ENCODE data around the gene MAP3K1. TPM values are rescaled to one million over a fixed set of nuclear protein-coding genes. Genes with fewer than 3 reads are reported as not detected.
"Not testable (repeated sequence)": the region's sequence is repeated elsewhere in the genome, so short reads cannot be mapped to it uniquely, and the experiment has no call there.

MAP3K1 gene
- total RNA-seq = 2.2 and 4.0 TPM in 2 replicates
- 0.69 TPM for polyA plus RNA-seq (2012)

DNA sequence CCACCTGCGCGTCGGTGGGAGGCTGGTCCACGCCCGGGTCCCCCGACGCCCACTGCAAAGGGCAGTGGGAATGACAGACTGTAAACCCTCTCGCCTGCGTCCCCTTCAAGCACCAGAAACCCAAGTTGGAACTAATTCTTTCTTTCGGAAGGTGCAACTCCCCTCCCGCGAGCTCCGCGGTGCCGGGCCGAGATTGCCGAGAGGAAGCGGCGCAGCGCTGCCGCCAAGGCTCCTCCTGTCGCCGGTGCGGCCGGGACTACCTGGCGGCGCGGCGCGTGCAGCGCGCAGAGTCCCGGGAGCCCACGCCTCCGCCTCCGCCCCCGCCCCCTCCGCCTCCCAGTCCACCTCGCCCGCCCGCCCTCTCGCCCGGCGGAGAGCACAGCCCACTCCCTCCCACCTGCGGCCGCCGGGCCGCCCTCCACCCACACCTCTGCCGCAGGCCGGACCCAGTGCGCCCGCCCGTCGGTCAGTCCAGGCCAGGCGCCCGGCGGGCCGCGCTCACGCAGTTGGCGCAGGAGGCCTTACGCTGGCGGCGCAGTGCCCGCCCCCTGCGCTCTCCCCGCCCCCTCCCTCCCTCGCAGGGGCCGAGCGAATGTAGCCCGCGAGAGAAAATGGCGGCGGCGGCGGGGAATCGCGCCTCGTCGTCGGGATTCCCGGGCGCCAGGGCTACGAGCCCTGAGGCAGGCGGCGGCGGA lies at the start of gene MAP3K1:
Gene MAP3K1 (plus strand): TSS at position 587 of the 695 bp plus-strand sequence. CDS start 25 bp downstream, at position 612.
- DNase-seq (ENCODE audit: low read depth) = peak; percentile 76

DNA sequence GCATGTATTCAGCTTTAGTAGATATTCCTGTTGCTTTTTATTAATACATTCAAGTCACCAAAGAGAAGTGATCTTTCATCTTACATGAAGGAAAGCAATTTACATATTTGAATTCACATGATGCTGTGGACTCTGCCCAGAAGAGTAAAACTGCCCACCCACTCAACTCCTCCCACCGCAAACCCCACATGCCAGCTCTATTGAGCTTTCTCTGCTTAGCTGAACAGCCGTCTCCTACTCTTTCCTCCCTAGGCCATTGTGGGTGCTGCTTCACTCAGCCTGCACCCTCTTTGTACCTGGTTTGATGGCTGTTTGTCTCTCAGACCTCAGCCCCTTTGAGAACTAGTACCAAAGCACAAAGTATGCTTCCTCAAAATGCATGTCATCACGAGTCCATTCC lies 48.4 kb upstream of the MAP3K1 start:
- DNase-seq (ENCODE audit: low read depth) = no peak

DNA sequence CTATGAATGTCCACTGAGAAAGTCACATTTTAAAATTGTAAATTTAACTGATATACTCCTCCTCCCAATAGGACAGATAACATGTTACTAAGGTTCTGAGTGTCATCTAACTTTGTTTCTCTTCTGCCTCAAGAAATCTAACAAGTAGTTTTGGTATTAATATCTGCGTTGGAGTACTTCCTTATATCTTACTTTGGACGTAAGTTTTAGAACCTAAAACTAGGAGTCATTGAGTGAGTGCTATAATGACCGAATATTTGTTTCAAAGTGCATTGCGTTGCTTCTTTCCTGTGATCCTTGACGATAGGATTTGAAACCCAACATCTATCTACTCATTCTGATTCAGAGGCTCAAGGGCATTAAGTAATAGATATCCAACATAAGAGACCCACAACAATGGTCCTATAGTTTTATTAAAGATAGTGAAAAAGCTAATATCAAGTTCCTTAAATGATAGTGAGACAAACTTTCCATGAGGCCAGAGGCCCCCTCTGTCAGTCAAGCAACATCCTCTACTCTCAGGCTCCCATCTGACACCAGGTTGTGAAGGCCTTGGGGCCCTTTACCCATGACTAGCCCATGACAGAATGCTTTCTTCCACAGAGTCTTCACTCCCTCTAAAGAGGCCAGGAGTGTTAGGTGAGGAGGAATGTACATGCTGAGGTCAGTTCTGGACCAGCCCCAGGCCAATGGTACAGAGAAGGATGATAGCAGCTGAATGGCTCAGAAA lies 45.3 kb upstream of the MAP3K1 start:
- DNase-seq (ENCODE audit: low read depth) = no peak

DNA sequence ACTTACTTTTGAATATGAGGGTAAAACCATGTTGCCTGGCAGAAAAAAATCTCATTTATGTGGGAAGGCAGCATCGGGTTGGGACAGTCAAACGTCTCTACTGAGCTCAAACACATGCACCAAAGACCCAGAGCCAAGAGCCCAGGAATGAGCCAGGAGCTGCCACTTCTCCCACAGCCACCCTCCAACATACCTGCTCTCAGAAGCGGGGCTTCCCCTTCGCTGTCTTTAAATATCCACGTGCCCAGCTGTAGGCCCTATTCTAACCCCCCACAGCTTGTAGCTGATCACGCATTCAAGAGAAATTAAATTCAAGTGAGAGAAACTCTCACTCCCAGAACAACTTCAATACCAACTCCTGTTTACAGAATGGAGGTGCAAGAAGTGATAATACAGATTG lies 42.6 kb upstream of the MAP3K1 start:
- no peak for DNase-seq (ENCODE audit: low read depth)

DNA sequence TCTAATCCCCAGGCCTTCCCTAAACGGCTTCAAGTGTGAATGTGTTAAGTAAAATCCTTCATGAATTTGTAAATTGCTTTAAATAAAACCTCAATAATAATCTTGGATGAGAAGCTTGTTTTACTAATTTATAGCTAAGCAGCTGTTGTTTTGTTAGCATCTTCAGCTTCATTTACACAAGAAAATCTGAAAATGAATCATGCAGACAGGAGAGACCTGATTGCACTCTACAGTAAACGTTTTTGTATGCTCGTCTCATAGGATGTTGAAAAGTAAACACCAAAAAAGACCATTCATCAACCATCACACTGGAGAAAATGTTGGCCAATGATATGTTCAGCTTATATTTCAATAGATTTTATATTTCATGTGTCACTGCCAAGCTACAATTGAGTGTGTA lies 40.4 kb upstream of the MAP3K1 start:
- DNase-seq (ENCODE audit: low read depth) = no peak

DNA sequence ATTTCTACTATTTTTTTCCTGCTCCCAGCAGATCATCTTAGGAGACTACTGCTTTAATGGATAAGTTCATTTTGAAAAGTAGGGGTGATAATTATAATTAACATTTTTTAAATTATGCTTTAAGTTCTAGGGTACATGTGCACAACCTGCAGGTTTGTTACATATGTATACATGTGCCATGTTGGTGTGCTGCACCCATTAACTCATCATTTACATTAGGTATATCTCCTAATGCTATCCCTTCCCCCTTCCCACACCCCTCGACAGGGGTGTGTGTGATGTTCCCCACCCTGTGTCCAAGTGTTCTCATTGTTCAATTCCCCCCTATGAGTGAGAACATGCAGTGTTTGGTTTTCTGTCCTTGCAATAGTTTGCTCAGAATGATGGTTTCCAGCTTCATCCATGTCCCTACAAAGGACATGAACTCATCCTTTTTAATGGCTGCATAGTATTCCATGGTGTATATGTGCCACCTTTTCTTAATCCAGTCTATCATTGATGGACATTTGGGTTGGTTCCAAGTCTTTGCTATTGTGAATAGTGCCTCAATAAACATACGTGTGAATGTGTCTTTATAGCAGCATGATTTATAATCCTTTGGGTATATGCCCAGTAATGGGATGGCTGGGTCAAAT lies 39.0 kb upstream of the MAP3K1 start:
- not testable (repeated sequence) for DNase-seq (ENCODE audit: low read depth)

DNA sequence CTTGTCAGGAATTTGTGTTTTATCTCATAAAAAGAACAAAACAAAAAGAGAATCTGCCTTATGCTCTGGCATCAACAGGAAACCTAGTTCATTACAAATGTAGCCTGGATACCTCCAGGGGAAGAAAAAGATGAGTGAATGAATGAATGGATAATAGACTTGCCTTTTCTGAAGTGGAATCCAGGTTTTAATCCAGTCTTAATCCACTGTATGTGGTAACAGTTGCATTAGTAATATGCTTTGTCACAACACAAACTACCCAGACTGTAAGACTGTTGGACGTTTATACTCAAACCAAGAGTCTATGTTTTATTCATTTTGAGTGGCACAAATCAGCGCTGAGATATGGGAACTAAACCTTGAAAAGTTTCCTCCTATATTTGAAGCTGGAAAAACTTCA lies 32.1 kb upstream of the MAP3K1 start:
- no peak for DNase-seq (ENCODE audit: low read depth)

DNA sequence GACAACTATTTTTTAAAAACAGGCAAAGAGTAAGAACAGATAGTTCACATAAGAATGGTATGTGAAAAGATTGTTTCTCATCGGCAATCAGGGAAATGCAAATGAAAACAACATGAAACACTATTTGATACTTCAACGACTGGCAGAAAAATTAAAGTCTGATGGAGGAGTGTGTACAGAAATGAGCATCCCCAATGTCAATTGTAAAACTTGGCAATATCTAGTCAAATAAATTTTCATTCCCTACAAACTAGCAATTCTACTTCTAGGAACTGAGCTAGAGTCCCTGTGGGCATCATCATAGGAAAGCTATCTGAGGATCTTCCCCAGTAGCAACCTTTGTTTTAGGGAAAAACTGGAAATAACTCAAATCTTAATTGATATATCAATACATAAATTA lies 29.0 kb upstream of the MAP3K1 start:
- DNase-seq (ENCODE audit: low read depth) = no peak

DNA sequence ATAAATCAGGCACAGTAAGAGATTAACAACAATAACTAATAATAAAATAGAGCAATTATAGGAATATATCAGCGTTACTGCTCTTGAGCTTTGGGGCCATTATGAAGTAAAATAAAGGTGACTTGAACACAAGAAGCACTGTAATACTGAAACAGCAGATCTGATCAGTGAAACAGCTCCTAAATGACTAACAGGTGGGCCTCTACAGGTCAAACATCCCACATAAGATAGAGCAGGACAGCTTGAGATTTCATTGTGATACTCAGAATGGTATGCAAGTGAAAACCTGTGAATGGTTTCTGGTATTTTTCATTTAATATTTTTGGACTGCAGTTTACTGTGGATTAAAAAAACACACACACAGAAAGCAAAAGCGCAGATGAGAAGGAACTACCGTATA lies 24.0 kb upstream of the MAP3K1 start:
- no peak for DNase-seq (ENCODE audit: low read depth)

DNA sequence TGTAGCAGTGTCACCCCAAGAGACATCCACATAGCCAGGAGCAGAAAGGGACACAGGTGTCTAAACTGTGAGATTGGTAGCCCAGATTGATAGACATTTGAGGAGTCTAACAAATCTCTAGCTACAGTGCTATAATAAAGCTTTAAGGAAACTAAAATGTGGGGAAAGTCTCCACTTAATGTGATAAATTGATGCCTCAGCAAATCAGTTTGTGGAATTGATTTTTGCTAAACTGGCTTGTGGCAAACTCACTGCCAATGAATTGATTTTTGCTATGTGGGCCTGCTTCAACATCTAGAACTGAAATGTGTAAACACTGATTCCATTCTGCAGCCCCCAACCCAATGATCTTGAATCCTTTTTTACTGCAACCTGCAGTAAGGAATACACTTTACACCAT lies 16.8 kb upstream of the MAP3K1 start:
- no peak for DNase-seq (ENCODE audit: low read depth)

DNA sequence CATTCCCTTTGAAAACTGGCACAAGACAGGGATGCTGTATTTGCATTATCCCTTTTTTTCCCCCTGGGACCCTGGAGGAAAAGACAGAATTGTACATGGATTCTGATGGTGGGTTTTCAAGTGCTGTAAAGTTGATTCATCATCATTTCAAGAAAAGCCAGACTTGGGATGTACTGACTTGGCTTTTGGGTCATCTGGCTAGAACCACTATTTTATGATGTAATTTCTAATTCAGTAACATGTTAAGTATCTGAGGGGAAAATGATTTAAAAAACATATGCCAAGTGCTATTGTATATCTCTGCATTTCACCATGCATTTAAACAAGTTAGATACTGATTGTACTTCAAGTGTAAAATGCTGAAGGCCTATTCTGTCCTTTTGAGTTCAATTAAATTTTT lies 15.2 kb upstream of the MAP3K1 start:
- DNase-seq (ENCODE audit: low read depth) = no peak

DNA sequence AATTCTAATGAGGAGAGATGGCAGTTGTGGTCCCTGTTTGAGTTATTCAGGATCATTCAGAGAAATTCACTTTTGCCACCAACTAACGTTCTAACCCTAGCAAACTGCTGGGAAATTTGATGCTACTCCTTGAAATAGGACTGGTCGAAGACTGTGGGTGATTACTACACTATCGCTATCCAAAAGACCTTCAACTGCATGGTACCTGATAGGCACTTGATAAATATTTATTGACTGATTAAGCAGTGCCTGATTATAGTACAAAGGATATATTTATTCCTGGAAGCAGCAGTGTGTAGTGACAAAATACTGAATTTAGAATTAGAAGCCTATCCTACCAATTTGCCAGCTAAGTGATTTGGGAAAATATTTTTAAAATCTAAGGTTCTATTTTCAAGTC lies 14.1 kb upstream of the MAP3K1 start:
- DNase-seq (ENCODE audit: low read depth) = no peak

DNA sequence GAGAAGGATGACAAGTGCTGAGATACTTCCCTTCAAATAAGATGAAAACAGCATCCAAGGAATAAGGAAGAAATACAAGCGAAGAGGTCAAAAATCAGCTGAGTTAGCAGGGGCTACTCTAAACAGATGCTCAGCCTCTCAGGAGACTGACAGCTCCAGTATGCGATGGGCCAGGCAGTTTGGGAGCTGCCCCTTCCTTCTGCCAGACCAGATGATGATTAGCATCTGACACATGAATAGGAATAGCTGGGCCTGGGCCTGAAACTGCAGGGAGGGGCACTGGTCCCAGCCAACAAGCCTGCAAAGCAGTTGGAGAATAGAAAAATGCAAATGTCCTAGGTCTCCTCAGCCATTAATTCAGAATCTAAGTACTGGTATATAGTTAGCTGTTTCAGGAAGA lies 13.1 kb upstream of the MAP3K1 start:
- DNase-seq (ENCODE audit: low read depth) = peak; percentile 12

DNA sequence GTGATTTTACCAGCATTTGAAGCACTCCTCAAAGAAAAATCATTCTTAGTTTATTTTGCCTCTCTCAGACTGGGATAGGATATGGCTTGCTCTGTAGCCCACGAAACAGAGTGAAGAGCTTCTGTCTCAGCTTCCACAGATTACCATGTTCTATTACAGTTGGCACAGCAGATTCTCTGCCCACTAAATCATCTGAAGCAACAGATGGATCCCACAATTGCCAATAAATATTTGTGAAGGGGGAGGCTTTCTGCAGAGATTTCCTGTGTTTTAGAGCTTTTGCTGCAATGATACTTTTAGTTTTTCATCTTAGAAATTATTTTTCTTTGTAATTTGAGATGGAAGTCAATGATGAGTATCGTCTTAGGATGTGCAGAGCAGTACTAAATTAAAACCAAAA lies 12.3 kb upstream of the MAP3K1 start:
- peak; percentile 12 for DNase-seq (ENCODE audit: low read depth)

DNA sequence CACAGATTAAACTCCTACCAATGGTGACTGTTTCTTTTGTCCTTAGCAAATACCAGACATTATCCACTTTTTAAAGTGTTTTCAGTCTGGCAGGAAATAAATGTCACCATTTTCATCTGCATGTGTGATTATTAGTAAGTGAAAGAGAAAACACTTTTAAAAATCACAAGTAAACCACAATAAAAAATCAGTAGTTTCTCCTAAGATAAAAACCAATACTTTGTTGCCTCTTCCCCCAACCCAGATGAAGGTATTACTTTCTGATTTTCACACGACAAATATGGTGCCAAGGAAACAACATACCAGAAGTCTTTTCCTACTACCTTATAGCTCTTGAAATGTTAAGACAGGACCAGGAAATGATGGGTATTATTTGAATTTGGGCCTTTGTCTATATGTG lies 11.5 kb upstream of the MAP3K1 start:
- DNase-seq (ENCODE audit: low read depth) = no peak

DNA sequence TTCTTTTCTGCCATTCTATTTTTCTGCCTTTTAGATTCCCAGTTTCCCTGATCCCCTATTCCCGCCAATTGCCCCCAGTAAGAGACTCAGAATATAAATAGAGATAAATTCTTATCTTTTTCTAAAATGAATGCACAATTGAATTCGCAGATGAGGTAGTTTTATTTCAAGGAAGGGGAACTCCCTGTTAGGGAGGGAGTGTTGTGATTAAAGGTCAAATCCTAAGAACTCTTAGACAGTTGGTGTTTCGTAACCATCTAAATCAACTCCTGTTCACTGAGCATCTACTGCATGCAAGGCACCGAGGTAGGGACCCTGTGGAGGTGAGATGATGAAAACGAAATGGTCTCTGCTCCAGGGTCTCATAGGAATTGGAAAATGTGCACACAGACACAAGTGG lies 7.7 kb upstream of the MAP3K1 start:
- DNase-seq (ENCODE audit: low read depth) = no peak

DNA sequence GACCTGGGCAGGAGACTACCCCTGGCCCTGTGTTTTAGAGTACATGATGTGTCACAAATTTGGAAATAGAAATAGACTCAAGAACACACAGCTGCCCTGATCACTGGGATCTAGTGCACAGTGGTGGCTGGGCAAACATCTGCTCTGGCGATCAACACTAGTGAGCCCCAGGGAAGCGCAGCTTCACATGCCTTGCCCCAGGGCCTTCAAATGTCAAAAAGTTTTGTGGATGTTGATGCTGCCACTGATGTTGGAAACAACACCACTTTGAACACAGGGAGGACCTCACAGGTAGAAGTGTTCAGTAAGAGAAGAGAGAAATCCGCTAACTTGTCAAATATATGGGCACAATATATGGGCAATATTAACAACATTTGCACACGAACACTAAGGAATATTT lies 7.1 kb upstream of the MAP3K1 start:
- DNase-seq (ENCODE audit: low read depth) = no peak

DNA sequence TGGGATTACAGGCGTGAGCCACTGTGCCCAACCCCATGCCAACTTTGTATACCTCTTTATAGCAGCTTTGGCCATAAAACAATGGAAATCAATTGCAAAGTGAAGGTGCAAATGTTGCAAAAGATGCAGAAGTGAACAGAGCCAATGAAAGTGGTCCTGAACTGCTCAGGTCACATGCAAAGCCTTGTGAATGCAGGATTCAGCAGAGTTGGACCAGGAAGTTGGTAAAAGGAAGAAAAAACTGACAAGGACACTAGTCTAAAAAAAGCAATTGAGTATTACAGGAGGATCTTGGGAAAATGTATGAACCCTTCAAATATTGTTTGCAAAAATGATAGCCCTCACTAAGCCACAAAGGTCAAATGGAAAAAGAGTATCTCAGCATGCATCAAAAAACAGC lies 4.5 kb upstream of the MAP3K1 start:
- DNase-seq (ENCODE audit: low read depth) = no peak

DNA sequence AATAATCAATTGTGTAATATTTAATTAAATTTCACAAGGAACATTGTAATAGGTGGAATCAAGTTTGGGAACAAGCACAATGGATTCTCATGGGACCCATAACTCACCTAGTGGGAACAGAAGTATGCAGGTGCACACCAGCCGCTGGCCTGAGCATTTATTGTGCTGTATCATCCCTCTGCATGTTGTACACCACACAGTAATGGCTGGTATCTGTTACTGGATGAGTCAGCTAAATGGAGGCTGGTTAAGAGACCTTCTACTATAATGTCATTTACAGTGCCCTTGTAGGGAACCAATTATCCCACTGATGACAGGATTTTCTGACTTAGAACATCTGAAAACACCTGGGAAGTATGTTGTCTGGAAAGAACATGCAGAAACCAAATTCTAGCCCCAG lies 3.2 kb upstream of the MAP3K1 start:
- DNase-seq (ENCODE audit: low read depth) = no peak

DNA sequence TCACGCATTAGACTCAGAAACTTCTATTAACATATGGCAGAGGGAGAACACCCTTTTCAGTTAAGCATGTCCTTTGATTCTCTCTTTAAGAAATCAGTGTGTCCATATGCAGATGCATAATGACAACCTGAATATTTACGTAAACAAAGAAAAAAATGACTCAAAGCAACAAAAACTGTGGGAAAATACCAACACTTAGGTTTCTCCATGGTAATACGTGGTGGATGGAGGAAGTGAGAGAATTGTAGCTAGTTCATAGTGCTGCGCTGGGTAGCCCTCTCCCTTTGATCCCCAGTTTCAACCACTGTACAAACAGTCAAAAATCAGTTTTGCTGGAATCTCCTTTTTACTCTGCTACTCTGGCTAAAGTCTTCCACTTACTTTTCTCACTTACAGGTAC lies 2.0 kb upstream of the MAP3K1 start:
- no peak for DNase-seq (ENCODE audit: low read depth)

DNA sequence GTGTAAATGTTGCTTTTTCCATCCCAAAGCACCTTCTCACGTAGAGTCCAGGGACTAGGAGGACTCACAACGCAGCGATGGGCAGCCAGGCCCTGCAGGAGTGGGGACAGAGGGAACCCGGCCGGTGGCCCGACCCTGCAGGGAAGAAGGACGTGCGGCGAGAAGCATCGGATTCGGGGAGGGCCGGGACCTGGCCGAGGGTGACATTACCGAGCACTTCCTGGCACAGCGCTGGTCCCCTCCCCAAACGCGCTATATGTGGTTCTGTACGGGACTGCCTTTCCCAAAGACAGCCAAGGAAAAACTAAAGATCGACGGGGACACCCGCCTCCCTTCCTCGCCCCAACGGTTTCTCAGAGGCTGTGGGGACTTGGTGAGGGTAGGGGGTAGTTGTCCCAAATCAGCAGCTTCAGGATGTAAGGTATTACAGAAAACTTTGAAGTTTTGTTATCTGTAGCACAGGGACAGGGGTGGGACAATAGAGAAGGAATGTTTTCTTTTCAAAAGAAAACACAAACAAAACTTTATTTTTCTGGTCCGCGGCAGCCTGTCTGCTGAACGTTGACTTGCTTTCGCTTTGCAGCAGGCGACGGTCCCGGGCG lies 887 bp upstream of the MAP3K1 start:
- DNase-seq (ENCODE audit: low read depth) = no peak
